Loucy (cell line): ENCODE data around the gene SIRT7.

Experiments
- H2AFZ ChIP-seq: fragments of 200-600 bp; sonication (generic); 2 replicates; pipeline ENCODE4 v1.6.0; 2016; ENCODE audit warnings: antibody characterized with exemption, mild to moderate bottlenecking, low read length, moderate library complexity
- H3F3A ChIP-seq: fragments of 200-600 bp; 2 replicates; pipeline ENCODE4 v1.6.0; 2016; ENCODE audit warnings: antibody characterized with exemption, low read depth, mild to moderate bottlenecking
- H3K27me3 ChIP-seq: fragments of 200-600 bp; sonication (generic); 2 replicates; pipeline ENCODE4 v1.6.1; 2014; ENCODE audit warnings: low read length, mild to moderate bottlenecking; ENCODE audit not compliant: insufficient read depth, poor library complexity, severe bottlenecking
- H3K36me3 ChIP-seq: fragments of 200-600 bp; sonication (generic); 2 replicates; pipeline ENCODE4 v1.6.1; 2016; ENCODE audit warnings: low read length; ENCODE audit not compliant: insufficient read depth
- H3K4me1 ChIP-seq: fragments of 200-600 bp; sonication (generic); 2 replicates; pipeline ENCODE4 v1.5.1; 2014; ENCODE audit warnings: low read length, mild to moderate bottlenecking; ENCODE audit not compliant: insufficient read depth, poor library complexity, severe bottlenecking
- H3K4me2 ChIP-seq: fragments of 200-600 bp; sonication (generic); 2 replicates; pipeline ENCODE4 v1.6.0; 2014; ENCODE audit warnings: antibody characterized with exemption, low read length, low read depth, mild to moderate bottlenecking; ENCODE audit not compliant: poor library complexity, severe bottlenecking
- H3K4me3 ChIP-seq: fragments of 200-600 bp; sonication (generic); 2 replicates; pipeline ENCODE4 v1.5.1; 2014; ENCODE audit warnings: low read length, mild to moderate bottlenecking, mixed read lengths; ENCODE audit not compliant: poor library complexity, severe bottlenecking
- H3K79me2 ChIP-seq: fragments of 200-600 bp; sonication (generic); 2 replicates; pipeline ENCODE4 v1.6.1; 2014; ENCODE audit warnings: low read length; ENCODE audit not compliant: insufficient read depth
- H3K9ac ChIP-seq: fragments of 200-600 bp; sonication (generic); 2 replicates; pipeline ENCODE4 v1.6.0; 2014; ENCODE audit warnings: mild to moderate bottlenecking, low read depth, low read length, moderate library complexity; ENCODE audit not compliant: poor library complexity, severe bottlenecking
- H3K9me2 ChIP-seq: fragments of 200-600 bp; sonication (generic); replicated peaks from 2 replicates; pipeline ENCODE4 v1.6.1; 2016; ENCODE audit warnings: low read depth, low read length, mixed read lengths
- H3K9me3 ChIP-seq: fragments of 200-600 bp; sonication (generic); 2 replicates; pipeline ENCODE4 v1.6.1; 2014; ENCODE audit warnings: mild to moderate bottlenecking, antibody characterized with exemption, low read length, low read depth; ENCODE audit not compliant: insufficient read depth
- H4K20me1 ChIP-seq: fragments of 200-600 bp; sonication (generic); 2 replicates; pipeline ENCODE4 v1.6.0; 2014; ENCODE audit warnings: antibody characterized with exemption, low read length, mild to moderate bottlenecking; ENCODE audit not compliant: insufficient read depth, poor library complexity, severe bottlenecking
- EZH2phosphoT487 ChIP-seq: fragments of 200-600 bp; IDR thresholded peaks from 2 replicates; pipeline ENCODE4 v1.6.1; 2018; ENCODE audit warnings: antibody characterized with exemption, mild to moderate bottlenecking, moderate library complexity, borderline replicate concordance
- TF ChIP-seq, protein P1 (sequence below): fragments of 200-600 bp; sonication (generic); conservative IDR thresholded peaks from 2 replicates; pipeline ENCODE4 v1.5.1; 2014; ENCODE audit warnings: mild to moderate bottlenecking, antibody characterized with exemption, low read length

SIRT7 gene

DNA sequence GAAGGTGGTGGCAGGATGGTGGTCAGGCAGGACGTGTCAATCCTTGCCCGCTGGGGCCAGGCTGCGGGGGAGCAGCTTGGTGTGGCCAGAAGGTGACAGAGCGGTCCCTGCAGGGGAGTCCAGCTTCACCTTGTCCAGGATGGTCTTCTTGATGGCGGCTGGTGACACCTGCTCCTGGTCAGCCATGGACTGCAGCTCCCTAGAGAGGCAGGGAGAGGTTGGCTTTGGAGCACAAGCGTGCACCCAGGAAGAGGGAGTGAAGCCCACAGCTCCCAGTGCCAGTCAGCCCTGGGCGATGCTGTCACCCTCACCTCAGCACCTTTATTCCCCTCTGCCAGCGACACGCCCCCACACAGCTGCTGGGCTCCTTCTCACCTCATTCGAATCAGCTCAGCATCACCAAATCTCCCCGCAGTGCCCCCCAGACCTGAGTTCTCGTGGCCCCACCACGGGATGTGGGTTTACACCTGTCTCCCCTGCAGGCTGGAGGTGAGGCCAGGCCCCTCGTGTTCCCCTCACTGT, 15.3 kb upstream of the SIRT7 start:
- no peak overlapping the region for H3K4me2 ChIP-seq
- H3K9me3 ChIP-seq, result no peaks in the 10 kb centered on the region
- no peak overlapping the region for H3K9ac ChIP-seq
- no peak overlapping the region for H2AFZ ChIP-seq
- no peaks in the 10 kb centered on the region for H3K27me3 ChIP-seq
- H3F3A ChIP-seq, result no peaks in the 10 kb centered on the region
- no peaks in the 10 kb centered on the region for H3K9me2 ChIP-seq
- no peaks in the 10 kb centered on the region for H3K36me3 ChIP-seq
- no peaks in the 10 kb centered on the region for H3K4me1 ChIP-seq
- H4K20me1 ChIP-seq, result no peaks in the 10 kb centered on the region
- TF ChIP-seq EZH2phosphoT487, result no peak
- TF ChIP-seq, protein P1, sequence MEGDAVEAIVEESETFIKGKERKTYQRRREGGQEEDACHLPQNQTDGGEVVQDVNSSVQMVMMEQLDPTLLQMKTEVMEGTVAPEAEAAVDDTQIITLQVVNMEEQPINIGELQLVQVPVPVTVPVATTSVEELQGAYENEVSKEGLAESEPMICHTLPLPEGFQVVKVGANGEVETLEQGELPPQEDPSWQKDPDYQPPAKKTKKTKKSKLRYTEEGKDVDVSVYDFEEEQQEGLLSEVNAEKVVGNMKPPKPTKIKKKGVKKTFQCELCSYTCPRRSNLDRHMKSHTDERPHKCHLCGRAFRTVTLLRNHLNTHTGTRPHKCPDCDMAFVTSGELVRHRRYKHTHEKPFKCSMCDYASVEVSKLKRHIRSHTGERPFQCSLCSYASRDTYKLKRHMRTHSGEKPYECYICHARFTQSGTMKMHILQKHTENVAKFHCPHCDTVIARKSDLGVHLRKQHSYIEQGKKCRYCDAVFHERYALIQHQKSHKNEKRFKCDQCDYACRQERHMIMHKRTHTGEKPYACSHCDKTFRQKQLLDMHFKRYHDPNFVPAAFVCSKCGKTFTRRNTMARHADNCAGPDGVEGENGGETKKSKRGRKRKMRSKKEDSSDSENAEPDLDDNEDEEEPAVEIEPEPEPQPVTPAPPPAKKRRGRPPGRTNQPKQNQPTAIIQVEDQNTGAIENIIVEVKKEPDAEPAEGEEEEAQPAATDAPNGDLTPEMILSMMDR, result no peak
- no peak overlapping the region for H3K4me3 ChIP-seq
- H3K79me2 ChIP-seq, result peaks cover 6% of the 10 kb centered on the region; the same call in 1 of the 2 replicates

DNA sequence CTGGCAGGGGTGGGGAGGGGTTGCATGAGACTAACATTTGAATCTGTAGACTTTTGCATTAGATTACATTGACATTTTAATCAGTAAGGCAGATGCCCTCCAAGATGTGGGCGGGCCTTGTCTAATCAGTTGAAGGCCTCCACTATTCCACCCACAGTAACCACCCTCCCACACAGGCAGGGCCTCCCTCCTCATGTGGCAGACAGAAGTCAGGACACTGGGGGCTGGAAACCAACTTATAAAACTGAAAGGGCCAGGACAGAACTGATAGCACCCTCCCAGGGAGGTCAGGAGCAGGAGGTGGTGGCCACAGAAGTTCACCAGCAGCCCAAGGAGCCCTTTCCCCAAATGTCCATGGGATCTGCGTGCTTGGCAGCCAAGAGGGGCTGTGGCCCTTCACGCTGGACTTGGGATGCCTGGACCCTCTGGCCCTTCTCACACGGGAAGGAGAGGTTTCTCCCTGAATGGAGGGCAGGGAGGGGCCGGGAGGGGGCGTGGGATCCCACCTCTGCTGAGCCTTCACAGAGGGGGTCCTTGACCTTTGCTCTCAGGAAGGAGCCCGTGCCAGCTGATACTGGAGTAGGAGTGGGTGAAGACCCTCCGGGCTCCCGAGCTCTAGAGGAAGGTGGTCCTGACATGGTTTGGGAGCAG, 14.5 kb upstream of the SIRT7 start:
- Histone ChIP-seq H3K4me2 (no peak overlapping the region), H3K36me3 (no peaks in the 10 kb centered on the region), H3F3A (no peaks in the 10 kb centered on the region), H3K79me2 (peaks cover 6% of the 10 kb centered on the region; the same call in 1 of the 2 replicates), H3K4me3 (no peak overlapping the region), H3K9me3 (no peaks in the 10 kb centered on the region), H4K20me1 (no peaks in the 10 kb centered on the region), H3K4me1 (no peaks in the 10 kb centered on the region), H3K9me2 (no peaks in the 10 kb centered on the region), H3K9ac (no peak overlapping the region), H3K27me3 (no peaks in the 10 kb centered on the region), H2AFZ (no peak overlapping the region)
- no peak for TF ChIP-seq EZH2phosphoT487
- TF ChIP-seq, protein P1, result no peak

- no peaks in the 10 kb centered on the region for H4K20me1 ChIP-seq
- H3K27me3 ChIP-seq, result no peaks in the 10 kb centered on the region
- H3K4me2 ChIP-seq, result no peak overlapping the region
- H3F3A ChIP-seq, result no peaks in the 10 kb centered on the region
- peaks cover under 1% of the 10 kb centered on the region for H3K4me1 ChIP-seq
- H3K9ac ChIP-seq, result no peak overlapping the region
- H3K79me2 ChIP-seq, result peaks cover 8% of the 10 kb centered on the region
- no peaks in the 10 kb centered on the region for H3K9me2 ChIP-seq
- no peak for TF ChIP-seq EZH2phosphoT487
- TF ChIP-seq, protein P1, result no peak
- no peaks in the 10 kb centered on the region for H3K9me3 ChIP-seq
- H3K4me3 ChIP-seq, result no peak overlapping the region
- no peaks in the 10 kb centered on the region for H3K36me3 ChIP-seq
- H2AFZ ChIP-seq, result no peak overlapping the region
These were observed 13.8 kb upstream of the SIRT7 start for GRCh38 chr17:81931557-81932332.
